Right atrium auricular region (tissue), 2 donors: ENCODE data around the gene ZNF227. TPM values are rescaled to one million over a fixed set of nuclear protein-coding genes. Genes with fewer than 3 reads are reported as not detected.
"Not testable (repeated sequence)": the region's sequence is repeated elsewhere in the genome, so short reads cannot be mapped to it uniquely, and the experiment has no call there.

Experiments used
- DNase-seq: peaks from one replicate; pipeline ENCODE4 v3.0.0-alpha.2; 2019; ENCODE audit warnings: low spot score
- H3K27ac ChIP-seq, 2 donors: fragments of 200-600 bp; sonication (generic); 1 replicate in 1 of 2; 2 replicates in 1 of 2; pipeline ENCODE4 v1.5.1; 2016 to 2019
- H3K27me3 ChIP-seq, 2 donors: fragments of 200-600 bp; sonication (generic); one replicate each; pipeline versions ENCODE4 v1.5.1 to v1.6.0; 2017 to 2019
- H3K36me3 ChIP-seq: fragments of 200-600 bp; sonication (generic); one replicate; pipeline ENCODE4 v1.5.1; 2016
- H3K4me1 ChIP-seq, 2 donors: fragments of 200-600 bp; sonication (generic); one replicate each; pipeline versions ENCODE4 v1.5.1 to v1.6.0; 2017 to 2019
- H3K4me3 ChIP-seq, 2 donors: fragments of 200-600 bp; sonication (generic); 1 replicate in 1 of 2; 2 replicates in 1 of 2; pipeline ENCODE4 v1.5.1; 2017 to 2019; ENCODE audit warnings: mild to moderate bottlenecking in 1 of 2, moderate library complexity in 1 of 2
- H3K9me3 ChIP-seq, 2 donors: fragments of 200-600 bp; sonication (generic); one replicate each; pipeline ENCODE4 v1.5.1; 2019
- total RNA-seq, 2 donors: library from RNA; depleted of rRNA; stranded (reverse); fragments of >200 nt; gene quantifications; one replicate each; pipeline ENCODE4 v1.1.0, GENCODE V29; 2016
- TF ChIP-seq, protein P1 (sequence below), 2 donors: fragments of 200-600 bp; sonication (generic); IDR thresholded peaks; one replicate each; pipeline ENCODE4 v1.5.1; 2019; ENCODE audit warnings: antibody characterized with exemption in 2 of 2

Gene ZNF227
- 1 to 10 TPM; 6.6 to 6.9 TPM for total RNA-seq

DNA sequence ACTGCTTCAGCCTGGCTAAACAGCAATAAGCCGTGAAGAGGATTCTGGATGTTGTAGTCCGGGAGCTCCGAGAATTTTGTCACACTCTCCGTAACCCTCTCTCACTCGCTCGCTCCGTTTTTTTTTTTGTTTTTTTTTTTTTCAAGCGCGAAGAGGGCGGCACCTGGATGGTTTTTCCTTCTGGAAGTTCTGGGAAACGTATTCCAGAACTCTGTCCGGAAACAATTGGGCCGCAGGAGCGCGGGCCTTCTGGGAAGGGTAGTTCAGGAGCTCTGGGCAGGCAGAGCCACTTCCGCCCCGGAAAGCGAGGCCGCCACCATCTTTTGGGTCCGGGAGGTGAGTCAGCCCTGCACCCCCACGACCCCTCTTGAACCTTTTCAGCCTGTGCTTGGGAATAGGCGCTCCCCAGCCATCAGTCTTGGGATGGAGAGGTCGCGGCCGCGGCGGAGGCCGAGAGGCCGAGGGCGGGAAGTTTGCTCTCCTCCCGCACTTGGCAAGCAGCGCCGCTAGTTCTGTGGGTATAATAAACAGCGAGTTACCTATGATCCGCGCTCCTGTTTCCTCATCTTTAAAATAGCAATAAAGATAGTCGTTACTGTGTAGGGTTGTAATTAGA is at the start of gene ZNF227:
ZNF227 (plus strand) TSS at position 283 of the 616 bp plus-strand sequence. CDS start 5,261 bp downstream, outside the sequence.
- peaks cover 0 to 16% of the 10 kb centered on the region in 2 donors for H3K4me1 ChIP-seq
- TF ChIP-seq, protein P1, sequence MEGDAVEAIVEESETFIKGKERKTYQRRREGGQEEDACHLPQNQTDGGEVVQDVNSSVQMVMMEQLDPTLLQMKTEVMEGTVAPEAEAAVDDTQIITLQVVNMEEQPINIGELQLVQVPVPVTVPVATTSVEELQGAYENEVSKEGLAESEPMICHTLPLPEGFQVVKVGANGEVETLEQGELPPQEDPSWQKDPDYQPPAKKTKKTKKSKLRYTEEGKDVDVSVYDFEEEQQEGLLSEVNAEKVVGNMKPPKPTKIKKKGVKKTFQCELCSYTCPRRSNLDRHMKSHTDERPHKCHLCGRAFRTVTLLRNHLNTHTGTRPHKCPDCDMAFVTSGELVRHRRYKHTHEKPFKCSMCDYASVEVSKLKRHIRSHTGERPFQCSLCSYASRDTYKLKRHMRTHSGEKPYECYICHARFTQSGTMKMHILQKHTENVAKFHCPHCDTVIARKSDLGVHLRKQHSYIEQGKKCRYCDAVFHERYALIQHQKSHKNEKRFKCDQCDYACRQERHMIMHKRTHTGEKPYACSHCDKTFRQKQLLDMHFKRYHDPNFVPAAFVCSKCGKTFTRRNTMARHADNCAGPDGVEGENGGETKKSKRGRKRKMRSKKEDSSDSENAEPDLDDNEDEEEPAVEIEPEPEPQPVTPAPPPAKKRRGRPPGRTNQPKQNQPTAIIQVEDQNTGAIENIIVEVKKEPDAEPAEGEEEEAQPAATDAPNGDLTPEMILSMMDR (IDR thresholded peaks at IDR 0.05) = peak in 1 of 2 donors; percentile 7
- peak; percentile 94 for DNase-seq
- H3K27me3 ChIP-seq = no peaks in the 10 kb centered on the region
- H3K4me3 ChIP-seq = peak within 1 kb of the TSS; percentile 69 to 98
- H3K9me3 ChIP-seq = no peaks in the 10 kb centered on the region
- H3K27ac ChIP-seq = peak within 1 kb of the TSS; percentile 82 to 90
- peaks cover 4% of the 10 kb centered on the region for H3K36me3 ChIP-seq

DNA sequence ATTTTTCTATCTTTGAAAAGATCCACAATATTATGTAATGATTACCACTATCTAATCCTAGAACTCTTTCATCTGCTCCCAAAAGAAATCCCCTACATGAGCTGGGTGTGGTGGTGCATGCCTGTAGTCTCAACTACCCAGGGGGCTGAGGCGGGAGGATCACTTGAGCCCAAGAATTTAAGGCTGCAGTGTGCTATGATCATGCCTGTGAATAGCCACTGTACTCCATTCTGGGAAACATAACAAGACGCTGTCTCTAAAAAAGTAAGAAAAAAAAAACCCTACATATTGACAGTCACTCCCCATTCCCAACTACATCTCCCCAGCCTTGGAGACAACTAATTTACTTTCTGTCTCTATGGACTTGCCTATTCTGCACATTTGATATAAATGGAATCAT is 48.5 kb upstream of the ZNF227 start:
- H3K4me1 ChIP-seq = peaks cover 0 to 24% of the 10 kb centered on the region in 2 donors
- H3K27me3 ChIP-seq = no peaks in the 10 kb centered on the region
- no peak for DNase-seq
- no peak overlapping the region for H3K4me3 ChIP-seq
- TF ChIP-seq, protein P1 (IDR thresholded peaks at IDR 0.05) = no peak
- H3K36me3 ChIP-seq = peaks cover 14% of the 10 kb centered on the region
- no peak overlapping the region for H3K27ac ChIP-seq
- H3K9me3 ChIP-seq = peaks cover 0 to 21% of the 10 kb centered on the region in 2 donors

DNA sequence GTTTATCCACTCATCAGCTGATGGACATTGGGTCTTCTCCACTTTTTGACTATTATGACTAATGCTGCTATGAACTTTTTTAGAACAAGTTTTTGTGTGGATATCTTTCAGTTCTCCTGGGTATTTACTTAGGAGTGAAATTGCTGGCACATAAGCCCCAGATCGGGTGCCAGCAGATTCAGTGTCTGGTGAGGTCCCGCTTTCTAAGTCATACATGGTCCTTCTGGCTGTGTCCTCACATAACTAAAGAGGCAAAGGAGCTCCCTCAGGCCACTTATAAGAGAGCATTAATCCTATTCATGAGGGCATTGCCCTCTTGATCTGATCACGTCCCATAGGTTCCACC is 48.0 kb upstream of the ZNF227 start:
- H3K27ac ChIP-seq = peak overlapping the region; percentile 83 to 86
- no peaks in the 10 kb centered on the region for H3K27me3 ChIP-seq
- no peak for DNase-seq
- peaks cover 18% of the 10 kb centered on the region for H3K36me3 ChIP-seq
- peaks cover 0 to 24% of the 10 kb centered on the region in 2 donors for H3K4me1 ChIP-seq
- peak overlapping the region; percentile 75 to 76 for H3K4me3 ChIP-seq
- H3K9me3 ChIP-seq = peaks cover 0 to 18% of the 10 kb centered on the region in 2 donors
- TF ChIP-seq, protein P1 (IDR thresholded peaks at IDR 0.05) = no peak

DNA sequence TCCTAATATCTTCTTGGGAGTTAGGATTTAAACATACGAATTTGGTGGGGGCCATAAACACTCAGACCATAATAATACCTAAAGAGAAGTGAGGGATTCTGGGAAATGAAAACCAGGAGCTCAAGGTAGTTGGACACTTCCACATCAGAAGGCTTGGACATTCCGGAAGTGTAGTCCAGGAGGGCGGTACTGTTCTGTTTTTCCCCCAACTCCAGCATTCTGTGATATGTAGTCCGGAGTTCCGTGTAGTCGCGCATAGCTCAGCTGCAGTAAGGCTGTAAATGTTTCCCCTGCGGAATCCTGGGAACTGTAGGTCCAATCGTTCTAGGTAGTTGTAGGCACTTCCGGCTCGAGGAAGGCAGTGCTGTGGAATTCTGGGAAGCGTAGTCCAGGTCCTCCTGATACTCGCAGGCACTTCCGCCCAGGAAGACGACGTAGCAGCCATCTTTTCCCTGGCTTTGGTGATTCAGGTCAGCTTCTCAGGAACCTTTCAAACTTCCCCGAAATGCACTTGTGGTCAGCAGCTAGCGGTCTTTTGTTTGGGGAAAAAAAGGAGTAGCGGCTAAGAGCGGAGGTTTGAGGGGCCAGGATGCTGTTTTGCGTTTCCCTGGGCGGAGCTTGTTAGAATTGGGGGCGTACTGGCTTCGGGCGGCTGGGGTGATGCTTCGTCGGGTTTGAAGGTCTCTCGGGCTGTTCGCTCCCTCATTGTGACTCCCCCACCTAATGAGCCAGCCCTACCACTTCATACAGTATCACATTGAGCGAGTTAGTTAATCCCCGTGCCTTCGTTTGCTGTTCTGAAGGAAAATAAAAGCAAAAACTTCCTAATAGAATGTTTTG is 47.4 kb upstream of the ZNF227 start, which contains the start of gene ZNF226:
ZNF226 (plus strand) TSS at position 428 of the 840 bp plus-strand sequence. CDS start 4,981 bp downstream, outside the sequence.
- Histone ChIP-seq H3K36me3 (peaks cover 24% of the 10 kb centered on the region), H3K27me3 (no peaks in the 10 kb centered on the region), H3K4me1 (peaks cover 0 to 24% of the 10 kb centered on the region in 2 donors), H3K27ac (peak within 1 kb of the TSS; percentile 83 to 86), H3K4me3 (peak within 1 kb of the TSS; percentile 75 to 76), H3K9me3 (peaks cover 0 to 20% of the 10 kb centered on the region in 2 donors)
- DNase-seq = peak; percentile 95
- TF ChIP-seq, protein P1 (IDR thresholded peaks at IDR 0.05) = no peak

DNA sequence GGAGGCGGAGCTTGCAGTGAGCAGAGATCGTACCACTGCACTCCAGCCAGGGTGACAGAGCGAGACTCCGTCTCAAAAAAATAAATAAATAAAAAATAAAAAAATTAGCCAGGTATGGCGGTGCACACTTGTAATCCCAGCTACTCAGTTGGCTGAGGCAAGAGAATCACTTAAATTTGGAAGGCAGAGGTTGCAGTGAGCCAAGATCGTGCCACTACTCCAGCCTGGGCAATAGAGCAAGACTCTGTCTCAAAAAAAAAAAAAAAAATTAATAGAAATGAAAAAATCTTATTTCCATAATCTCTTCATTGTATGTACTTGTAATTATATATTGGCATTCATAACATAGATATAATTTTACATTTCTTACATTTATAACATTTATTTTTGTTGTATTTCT is 41.7 kb upstream of the ZNF227 start:
- Histone ChIP-seq H3K36me3 (peaks cover 82% of the 10 kb centered on the region), H3K9me3 (peaks cover 2 to 53% of the 10 kb centered on the region in 2 donors), H3K4me1 (peaks cover 0 to 15% of the 10 kb centered on the region in 2 donors)
- not testable (repeated sequence) for H3K4me3 ChIP-seq, DNase-seq, H3K27ac ChIP-seq, H3K27me3 ChIP-seq

DNA sequence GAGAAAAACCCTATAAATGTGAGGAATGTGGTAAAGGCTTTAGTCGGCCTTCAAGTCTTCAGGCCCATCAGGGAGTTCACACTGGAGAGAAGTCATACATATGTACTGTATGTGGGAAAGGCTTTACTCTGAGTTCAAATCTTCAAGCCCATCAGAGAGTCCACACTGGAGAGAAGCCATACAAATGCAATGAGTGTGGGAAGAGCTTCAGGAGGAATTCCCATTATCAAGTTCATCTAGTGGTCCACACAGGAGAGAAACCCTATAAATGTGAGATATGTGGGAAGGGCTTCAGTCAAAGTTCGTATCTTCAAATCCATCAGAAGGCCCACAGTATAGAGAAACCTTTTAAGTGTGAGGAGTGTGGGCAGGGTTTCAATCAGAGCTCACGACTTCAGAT is 35.7 kb upstream of the ZNF227 start:
- Histone ChIP-seq H3K27ac (no peak overlapping the region), H3K4me1 (no peaks in the 10 kb centered on the region), H3K27me3 (no peaks in the 10 kb centered on the region), H3K9me3 (peaks cover 4 to 89% of the 10 kb centered on the region in 2 donors), H3K4me3 (no peak overlapping the region), H3K36me3 (peaks cover 58% of the 10 kb centered on the region)
- no peak for DNase-seq
- TF ChIP-seq, protein P1 (IDR thresholded peaks at IDR 0.05) = no peak
